HG03066 (cell line): ENCODE data around the gene CGB3.
"Not testable (repeated sequence)": the region's sequence is repeated elsewhere in the genome, so short reads cannot be mapped to it uniquely, and the experiment has no call there.

Experiments
- ATAC-seq: cut with Tn5 transposase; IDR thresholded peaks from one replicate; pipeline ENCODE4 v1.9.1; 2021; ENCODE audit warnings: low read depth; ENCODE audit not compliant: unreplicated experiment

Gene CGB3

DNA sequence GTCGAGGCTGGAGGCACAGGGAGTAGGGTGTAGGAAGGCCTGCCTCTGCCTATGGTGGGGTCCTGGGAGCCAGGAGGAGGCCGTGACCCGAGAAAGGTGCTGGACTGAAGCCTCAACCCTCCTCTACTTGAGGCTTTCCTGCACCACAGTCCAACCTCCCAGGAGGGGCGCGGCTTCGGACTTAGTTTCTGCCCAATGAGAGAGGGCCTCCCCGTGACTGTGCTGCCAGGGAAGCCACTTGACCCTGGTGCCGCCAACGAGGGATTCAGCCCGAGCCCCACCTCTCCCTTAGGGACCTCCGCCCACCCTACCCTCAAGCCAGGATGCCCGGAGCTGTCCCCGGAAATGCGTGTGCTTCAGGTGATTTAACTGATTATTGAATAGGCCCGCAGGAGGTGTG lies at the start of gene CGB3:
TSS of gene CGB3 (minus strand) at position 101 of the 400 bp plus-strand sequence. CDS start 362 bp downstream, outside the sequence.
- ATAC-seq, result not testable (repeated sequence)

DNA sequence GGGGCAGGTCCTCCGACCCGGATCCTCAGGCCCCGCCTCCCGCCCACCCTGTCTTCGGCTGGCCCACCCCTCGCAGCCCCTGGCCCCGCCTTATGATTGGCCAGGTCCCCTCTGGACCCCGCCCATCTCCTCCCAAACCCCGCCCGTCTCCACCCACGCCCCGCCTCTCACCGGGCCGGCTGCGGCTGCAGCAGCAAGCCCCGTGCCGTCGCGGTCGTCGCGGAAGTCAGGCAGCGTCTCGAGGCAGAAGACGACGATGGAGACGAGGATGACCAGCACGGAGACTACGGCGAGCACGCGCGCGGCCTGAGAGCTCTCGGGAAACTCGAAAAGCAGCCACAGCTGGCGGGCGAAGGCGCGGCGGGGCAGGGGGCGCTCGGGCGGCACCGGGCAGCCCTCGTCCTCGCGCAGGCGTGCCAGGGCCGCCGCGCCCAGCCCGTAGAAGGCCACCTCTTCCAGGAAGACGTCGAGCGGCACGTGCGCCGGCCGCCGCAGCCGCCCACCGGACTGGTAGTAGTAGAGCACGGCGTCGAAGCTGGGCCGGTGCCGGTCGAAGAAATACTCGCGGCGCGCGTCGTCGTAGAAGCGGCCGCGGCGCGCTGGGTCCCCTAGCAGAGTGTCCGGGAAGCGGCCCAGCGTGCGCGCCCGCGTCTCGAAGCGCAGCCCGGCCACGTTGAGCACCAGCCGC lies 47.9 kb upstream of the CGB3 start:
- no peak for ATAC-seq

DNA sequence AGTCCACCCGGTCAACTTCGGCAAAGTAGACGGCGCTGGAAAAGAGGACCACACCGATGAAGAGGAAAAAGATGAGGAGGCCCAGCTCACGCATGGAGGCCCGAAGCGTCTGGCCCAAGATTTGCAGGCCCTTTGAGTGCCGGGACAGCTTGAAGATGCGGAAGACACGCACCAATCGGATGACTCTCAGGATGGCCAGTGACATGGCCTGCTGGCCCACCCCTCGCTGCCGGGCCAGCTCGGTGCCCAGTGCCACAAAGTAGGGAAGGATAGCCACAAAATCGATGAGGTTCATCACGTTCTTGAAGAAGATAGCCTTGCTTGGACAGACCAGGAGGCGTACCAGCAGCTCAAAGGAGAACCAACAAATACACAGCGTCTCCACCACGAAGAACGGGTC lies 46.3 kb upstream of the CGB3 start:
- no peak for ATAC-seq

DNA sequence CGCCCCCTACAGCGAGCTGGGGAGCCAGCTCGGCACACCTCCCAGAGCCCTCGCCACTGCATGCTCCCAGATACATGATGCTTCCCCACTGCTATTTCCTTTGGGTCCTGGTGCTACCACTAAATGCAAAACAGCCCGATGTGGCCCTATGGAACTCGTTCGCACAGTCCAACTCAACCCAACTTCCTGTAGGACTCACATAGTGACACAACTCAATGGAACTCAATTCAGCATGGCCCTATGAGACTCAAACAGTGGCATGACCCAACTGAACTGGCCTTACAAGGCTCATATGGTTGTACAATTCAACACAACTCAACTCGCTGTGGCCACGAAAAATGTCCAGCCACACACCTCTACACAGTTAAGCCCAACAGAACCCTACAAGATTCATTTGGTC lies 44.9 kb upstream of the CGB3 start:
- no peak for ATAC-seq

DNA sequence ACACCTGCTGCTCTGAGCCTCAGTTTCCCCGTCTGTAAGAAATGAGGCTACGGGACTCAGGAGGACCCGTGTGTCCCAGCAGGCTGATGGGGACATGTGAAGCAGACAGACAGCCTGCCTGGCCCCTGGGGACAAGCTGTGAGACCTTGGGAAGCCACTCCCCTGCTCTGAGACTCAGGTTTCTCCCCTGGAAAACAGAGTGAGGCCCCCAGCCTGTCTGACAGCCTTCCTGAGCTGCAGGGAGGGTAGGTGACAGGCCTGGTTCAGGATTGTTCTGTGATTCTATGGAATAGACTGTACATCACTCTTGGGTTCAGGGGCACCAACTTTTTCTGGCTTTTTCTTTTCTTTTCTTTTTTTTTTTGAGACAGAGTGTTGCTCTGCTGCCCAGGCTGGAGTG lies 43.4 kb upstream of the CGB3 start:
- ATAC-seq, result no peak

DNA sequence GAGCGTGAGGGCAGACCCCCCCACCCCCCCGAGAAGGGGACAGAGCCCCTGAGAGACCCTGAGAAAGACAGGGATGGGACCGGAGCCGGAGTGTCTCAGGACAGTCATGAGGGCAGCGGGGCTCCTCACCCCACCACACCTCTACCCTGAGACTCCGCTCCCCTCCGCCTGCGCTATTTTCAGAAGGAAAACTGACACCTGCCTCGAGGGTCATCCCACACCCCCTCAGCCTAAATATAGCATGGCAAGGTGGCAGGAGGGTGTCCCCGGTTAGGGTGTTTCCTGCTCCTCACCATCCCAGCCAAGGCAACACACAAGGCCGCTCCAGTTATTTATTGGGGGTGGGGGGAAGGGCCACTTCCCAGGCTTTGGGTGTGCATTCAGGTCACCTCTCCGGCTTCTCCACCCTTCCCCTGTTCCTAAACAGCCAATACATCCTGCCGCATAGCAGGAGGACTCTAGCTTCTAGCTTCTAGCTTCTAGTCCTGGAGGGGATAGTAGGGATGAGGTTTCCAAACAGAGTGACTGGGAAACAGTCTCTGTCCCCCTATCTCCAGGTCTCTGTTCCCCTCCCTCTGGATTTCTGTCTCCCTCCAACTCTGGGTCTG lies 41.9 kb upstream of the CGB3 start:
- no peak for ATAC-seq

DNA sequence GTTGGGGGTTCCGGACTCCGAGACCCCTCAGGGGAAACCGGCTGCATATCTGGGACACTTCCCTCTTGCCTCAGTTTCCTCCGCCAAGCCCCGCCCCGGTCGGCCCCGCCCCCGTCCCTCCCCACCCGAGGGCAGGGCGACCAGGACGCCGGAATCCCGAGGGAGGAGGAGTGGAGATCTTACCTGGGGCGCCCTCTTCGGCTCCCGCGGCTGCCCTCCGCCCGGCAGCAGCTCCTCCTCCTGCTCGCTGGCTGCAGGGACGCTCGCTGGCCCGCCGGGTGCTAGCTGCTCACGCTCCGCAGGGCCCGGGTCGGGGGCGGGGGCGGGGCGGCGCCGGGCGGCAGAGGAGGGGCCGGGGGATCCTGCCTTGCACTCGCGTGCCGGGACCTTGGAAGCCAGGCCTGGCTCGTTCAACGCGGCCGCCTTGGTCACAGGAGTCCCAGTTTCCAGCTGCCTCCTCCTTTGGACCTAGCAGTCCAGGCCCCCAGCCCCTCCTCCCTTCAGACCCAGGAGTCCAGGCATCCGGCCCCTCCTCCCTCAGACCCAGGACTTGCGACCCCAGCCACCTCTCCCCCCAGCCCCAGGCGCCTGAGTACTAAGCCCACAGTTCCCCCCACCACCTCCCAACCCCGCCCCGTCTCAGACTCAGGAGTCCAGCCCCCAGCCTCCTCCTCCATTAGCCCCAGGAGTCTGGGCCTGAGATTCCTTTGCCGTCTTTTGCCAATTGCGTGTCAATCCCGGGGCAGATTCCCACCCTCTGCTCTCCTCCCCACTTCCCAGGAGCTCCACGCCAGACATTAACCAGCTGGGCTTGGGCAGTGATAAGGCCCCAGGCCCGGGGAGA lies 40.9 kb upstream of the CGB3 start, which contains the start of gene NTF4:
TSS of gene NTF4 (minus strand) at position 51 of the 844 bp plus-strand sequence. CDS start 2,821 bp downstream, outside the sequence.
- no peak for ATAC-seq

DNA sequence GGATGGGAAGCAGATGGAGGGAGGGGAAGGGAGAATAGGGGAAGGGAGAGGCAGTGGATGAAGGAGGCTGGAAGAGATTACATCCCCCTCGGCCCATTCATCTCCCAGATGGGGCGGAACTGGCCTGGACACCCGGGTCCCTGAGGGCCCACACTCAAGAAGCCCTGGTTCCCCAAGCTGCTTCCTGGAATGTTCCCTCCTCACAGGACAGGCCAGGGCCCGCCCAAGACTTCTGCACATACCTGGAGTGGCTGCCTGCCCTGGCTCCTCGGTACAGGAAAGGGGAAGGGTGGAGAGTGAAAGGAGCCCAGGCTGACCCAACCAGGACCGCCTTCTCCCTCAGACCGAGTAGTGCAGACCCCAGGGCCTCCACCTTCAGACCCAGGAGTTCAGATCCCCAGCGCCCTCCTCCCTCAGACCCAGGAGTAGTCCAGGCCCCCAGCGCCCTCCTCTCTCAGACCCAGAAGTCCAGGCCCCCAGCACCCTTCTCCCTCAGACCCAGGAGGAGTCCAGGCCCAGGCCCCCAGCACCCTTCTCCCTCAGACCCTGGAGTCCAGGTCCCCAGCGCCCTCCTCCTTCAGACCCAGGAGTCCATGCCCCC lies 40.0 kb upstream of the CGB3 start:
- no peak for ATAC-seq

DNA sequence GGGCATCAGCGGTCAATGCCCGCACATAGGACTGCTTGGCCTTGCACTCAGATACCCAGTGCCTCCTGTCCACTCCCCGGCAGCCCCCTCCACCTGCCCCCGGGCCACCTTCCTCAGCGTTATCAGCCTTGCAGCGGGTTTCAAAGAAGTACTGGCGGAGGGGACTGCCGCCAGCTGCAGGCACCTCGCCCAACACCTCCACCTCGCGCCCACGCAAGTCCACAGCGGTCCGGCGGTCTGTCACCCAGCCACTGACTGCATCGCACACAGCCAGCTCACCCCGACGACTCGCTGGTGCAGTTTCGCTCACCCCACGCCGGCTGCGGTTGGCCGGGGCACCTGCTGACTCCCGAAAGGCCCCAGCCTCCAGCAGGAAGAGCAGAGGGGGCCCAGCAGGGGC lies 37.3 kb upstream of the CGB3 start:
- ATAC-seq, result no peak

DNA sequence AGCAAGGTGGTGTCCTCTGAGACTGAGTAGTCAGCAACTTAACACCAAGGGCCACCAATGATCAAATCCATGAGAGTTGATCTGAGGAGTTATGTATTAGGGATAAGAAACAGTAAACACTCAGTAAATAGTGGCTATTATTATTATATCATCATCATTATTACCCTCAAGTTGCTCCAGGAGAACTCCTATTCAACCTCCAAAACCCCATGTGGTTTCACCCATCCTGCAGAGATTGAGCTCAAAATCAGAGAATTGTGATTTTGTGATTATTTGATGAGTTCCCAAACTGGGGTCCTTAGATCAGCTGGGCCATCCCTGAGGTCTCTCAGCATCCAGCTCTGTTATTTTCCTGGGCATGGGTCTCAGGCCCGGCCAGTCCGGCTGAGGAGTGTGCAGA lies 36.9 kb upstream of the CGB3 start:
- ATAC-seq, result no peak

DNA sequence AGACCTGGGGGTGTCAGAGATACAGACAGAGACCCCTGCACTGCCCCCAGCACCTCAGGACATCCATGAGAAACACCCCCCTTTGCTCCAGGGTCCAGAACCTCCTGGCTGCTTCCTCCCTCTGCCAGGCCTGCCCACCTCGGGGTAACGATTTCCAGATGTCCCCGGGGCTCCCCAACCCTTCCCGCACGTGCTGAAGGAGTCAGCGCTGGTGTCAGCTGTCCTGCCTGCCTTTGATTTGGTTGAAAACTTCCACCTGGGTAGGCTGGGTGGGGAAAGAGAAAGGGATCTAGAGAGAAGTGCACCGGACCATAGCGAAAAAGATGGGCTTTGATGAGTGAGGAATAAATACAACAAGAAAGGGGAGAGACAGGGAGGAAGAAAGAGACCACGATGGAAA lies 34.9 kb upstream of the CGB3 start:
- no peak for ATAC-seq

DNA sequence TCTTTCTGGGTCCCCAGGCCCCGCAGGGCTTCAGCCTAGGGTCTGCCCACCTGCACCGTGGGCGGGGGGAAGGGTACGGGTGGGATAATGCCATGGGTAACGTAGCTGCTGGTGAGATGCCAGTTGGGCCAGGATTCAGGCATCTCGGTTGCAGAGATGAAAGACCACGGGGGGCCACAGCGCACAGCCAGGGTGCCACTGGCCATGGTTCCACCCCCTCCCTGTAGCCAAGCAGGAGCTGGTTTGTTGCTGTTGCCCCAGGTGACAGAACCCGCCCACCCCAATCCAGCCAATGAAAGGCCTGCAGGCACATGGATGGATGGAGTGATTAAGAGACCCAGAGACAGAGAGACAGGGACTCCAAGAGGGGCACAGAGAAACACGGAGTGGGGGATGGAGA lies 34.4 kb upstream of the CGB3 start:
- no peak for ATAC-seq

DNA sequence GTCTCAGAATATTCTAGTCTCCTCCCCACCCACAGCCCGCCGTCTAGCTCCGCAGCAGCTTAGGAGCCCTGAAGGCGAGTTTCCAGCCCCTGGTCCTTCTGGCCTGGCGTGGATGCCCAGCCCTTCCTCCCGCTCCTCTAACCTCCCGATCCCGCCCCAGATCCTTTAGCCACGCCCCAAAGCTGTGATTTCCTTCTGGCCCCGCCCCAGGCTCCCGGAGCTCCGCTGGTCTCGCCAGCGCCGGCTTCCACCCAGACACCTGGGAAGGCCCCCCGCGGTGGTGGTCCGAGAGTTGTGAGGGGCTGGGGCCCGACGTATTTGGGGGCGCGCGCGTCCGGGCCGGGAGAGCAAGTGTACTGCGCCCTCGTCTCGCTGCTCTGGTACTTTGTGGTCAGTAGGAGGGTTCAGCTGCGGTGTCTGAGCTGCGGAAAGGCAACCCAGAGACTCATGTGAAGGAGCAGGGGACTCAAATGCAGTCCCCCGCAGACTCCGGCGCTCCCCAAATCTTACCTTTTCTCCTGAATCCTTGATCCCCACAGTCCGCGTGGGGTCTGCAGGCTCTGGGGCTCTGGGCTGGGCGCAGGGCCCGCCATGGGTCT lies 33.6 kb upstream of the CGB3 start, which contains the start of gene CGB7:
TSS of gene CGB7 (minus strand) at position 114 of the 599 bp plus-strand sequence. CDS start 2,374 bp downstream, outside the sequence.
- ATAC-seq, result no peak

DNA sequence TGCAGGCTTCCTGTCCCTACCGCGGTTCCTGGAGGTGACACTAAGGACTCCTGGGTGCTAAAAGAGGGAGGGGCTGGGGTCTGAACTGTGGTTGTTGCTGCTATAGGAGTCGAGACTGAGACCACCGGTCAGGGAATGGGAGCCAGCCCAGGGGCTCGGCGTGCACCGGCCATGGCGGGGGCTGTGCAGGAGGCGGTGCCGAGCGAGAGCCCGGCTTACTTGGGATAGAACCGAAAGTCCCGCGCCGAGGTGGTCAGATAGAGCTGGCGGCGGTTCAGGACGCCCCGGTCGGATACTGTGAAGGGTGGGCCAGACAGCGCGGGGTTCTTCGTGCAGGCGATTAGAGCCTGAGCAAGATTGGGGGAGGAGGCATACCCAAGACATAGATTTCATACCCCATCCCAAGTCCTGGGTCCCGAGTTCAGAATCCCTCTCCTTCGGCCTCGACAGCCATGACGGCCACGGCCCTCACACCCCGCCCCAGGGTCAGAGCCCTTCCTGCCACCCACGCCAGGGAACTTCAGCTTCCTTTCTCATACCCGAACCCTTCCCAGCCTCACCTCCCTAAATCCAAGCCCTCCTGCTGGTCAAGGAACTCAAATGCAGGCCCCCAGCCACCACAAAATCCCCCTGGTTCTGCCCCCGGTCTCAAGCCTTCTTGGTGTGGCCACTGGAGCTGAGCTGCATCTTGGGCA lies 32.9 kb upstream of the CGB3 start:
- ATAC-seq, result not testable (repeated sequence)

DNA sequence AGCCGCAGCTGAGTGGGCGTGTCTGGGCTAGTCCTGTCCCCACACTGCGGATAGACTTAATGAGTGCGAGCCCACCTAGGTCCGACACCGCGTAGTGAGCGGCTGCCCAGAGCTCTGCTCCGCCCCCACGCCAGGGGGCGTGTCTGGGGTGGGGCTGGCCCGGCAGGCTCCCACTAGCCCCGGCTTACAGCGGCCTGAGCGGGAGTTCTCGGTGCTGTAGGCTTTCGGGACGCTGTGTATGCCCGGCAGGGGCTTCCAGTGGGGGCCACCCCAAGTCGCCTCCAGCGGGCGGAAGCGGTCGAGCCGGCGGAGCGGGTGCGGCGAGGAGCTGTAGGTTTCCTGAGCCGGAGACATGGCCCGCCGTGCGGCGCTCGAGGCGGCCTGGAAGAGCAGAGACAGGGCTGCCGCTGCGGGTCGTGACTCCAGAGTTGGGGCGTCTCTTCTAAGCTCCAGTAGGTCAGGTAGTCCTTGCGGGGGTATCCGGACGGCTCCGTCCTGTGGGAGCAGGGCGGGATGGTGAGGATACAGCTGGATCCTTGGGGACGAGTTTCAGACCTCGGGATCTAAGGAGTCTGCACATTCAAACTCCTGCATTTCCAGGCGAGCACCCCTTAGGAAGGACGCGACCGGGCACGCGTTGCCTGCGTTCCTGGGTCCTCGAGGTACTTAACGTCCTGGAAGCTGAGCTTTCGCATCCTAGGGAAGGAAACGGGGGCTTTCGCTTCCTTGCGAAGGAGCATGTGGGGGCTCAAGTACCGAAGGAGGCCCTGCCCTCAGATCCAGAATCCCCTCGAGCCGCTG lies 32.2 kb upstream of the CGB3 start:
- ATAC-seq, result no peak

DNA sequence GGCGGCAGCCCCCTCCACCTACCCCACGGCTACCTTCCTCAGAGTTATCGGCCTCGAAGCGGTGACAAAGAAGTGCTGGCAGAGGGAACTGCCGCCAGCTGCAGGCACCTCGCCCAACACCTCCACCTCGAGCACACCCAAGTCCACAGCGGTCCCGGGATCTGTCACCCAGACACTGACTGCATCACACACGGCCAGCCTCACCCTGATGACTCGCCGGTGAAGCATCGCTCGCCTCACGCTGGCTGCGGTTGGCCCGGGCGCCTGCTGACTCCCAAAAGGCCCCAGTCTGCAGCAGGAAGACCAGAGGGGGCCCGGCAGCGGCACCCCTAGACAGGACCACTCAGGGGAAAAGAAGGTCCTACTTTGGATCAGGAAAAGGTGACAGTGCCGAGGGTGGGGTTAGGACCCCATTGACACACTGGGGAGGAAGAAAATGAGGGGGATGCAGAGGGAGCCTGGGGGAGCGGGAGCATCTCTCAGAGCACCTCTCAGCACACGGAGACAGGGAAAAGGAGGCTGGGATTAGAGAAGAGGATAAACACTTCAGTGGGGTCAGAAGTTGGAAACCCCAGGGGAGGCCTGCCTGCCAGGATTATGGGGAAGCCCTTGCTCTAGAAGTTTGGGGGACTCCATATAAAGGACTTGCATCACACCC lies 26.4 kb upstream of the CGB3 start:
- ATAC-seq, result not testable (repeated sequence)

DNA sequence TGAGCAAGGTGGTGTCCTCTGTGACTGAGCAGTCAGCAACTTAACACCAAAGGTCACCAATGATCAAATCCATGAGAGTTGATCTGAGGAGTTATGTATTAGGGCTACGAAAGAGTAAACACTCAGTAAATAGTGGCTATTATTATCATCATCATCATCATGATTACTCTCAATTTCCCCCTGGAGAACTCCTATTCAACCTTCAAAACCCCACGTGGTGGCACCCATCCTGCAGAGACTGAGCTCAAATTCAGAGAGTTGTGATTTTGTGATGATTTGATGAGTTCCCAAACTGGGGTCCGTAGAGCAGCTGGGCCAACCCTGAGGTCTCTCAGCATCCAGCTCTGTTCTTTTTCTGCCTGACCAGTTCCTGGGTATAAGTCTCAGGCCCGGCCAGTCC lies 25.7 kb upstream of the CGB3 start:
- ATAC-seq, result not testable (repeated sequence)

DNA sequence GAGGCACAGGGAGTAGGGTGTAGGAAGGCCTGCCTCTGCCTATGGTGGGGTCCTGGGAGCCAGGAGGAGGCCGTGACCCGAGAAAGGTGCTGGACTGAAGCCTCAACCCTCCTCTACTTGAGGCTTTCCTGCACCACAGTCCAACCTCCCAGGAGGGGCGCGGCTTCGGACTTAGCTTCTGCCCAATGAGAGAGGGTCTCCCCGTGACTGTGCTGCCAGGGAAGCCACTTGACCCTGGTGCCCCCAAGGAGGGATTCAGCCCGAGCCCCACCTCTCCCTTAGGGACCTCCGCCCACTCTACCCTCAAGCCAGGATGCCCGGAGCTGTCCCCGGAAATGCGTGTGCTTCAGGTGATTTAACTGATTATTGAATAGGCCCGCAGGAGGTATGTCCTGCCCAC lies 24.9 kb upstream of the CGB3 start, which contains the start of gene CGB8:
TSS of gene CGB8 (minus strand) at position 101 of the 400 bp plus-strand sequence. CDS start 372 bp downstream, outside the sequence.
- not testable (repeated sequence) for ATAC-seq
